Measurements from ENCODE around the gene ADAMTS2.

ADAMTS2 gene

GRCh38 chr5:179347581-179347980 is 2.3 kb upstream of the ADAMTS2 start:
- no peak for DNase-seq
- in situ Hi-C loops (cut with HindIII; ENCODE audit: low pct_ligation_motif_present, low pct_unique_long_range_greater_than_20kb, low sequenced_read_pairs): no loop called here

- no peak for DNase-seq
- in situ Hi-C loops (cut with HindIII; ENCODE audit: low pct_ligation_motif_present, low pct_unique_long_range_greater_than_20kb, low sequenced_read_pairs): no loop called here
Observed at GRCh38 chr5:179346875-179347274, 1.6 kb upstream of the ADAMTS2 start.

- DNase-seq: no peak
- in situ Hi-C loops (cut with HindIII; ENCODE audit: low pct_ligation_motif_present, low pct_unique_long_range_greater_than_20kb, low sequenced_read_pairs): no loop called here
Observed at GRCh38 chr5:179346401-179346800, 1.1 kb upstream of the ADAMTS2 start.

GRCh38 chr5:179345183-179345432 is 153 bp downstream of the ADAMTS2 start:
- in situ Hi-C loops (cut with HindIII; ENCODE audit: low pct_ligation_motif_present, low pct_unique_long_range_greater_than_20kb, low sequenced_read_pairs): no loop called here
- DNase-seq: no peak

GRCh38 chr5:179344431-179345182 is 654 bp downstream of the ADAMTS2 start:
- in situ Hi-C loops (cut with HindIII; ENCODE audit: low pct_ligation_motif_present, low pct_unique_long_range_greater_than_20kb, low sequenced_read_pairs): no loop called here
- DNase-seq: no peak

GRCh38 chr5:179343719-179344430 is 1.4 kb downstream of the ADAMTS2 start:
- in situ Hi-C loops (cut with HindIII; ENCODE audit: low pct_ligation_motif_present, low pct_unique_long_range_greater_than_20kb, low sequenced_read_pairs): no loop called here
- no peak for DNase-seq

GRCh38 chr5:179343021-179343718 is 2.1 kb downstream of the ADAMTS2 start:
- in situ Hi-C loops (cut with HindIII; ENCODE audit: low pct_ligation_motif_present, low pct_unique_long_range_greater_than_20kb, low sequenced_read_pairs): no loop called here
- DNase-seq: no peak

- in situ Hi-C loops (cut with HindIII; ENCODE audit: low pct_ligation_motif_present, low pct_unique_long_range_greater_than_20kb, low sequenced_read_pairs): no loop called here
- no peak for DNase-seq
Observed at GRCh38 chr5:179342577-179342976, 2.7 kb downstream of the ADAMTS2 start.

- in situ Hi-C loops (cut with HindIII; ENCODE audit: low pct_ligation_motif_present, low pct_unique_long_range_greater_than_20kb, low sequenced_read_pairs): no loop called here
- DNase-seq: no peak
Observed at GRCh38 chr5:179340465-179340864, 4.8 kb downstream of the ADAMTS2 start.

GRCh38 chr5:179339996-179340395 is 5.3 kb downstream of the ADAMTS2 start:
- in situ Hi-C loops (cut with HindIII; ENCODE audit: low pct_ligation_motif_present, low pct_unique_long_range_greater_than_20kb, low sequenced_read_pairs): no loop called here
- no peak for DNase-seq

GRCh38 chr5:179339081-179339480 is 6.2 kb downstream of the ADAMTS2 start:
- in situ Hi-C loops (cut with HindIII; ENCODE audit: low pct_ligation_motif_present, low pct_unique_long_range_greater_than_20kb, low sequenced_read_pairs): no loop called here
- DNase-seq: no peak

- in situ Hi-C loops (cut with HindIII; ENCODE audit: low pct_ligation_motif_present, low pct_unique_long_range_greater_than_20kb, low sequenced_read_pairs): no loop called here
- DNase-seq: no peak
Observed at GRCh38 chr5:179337796-179338676, 7.2 kb downstream of the ADAMTS2 start.

- in situ Hi-C loops (cut with HindIII; ENCODE audit: low pct_ligation_motif_present, low pct_unique_long_range_greater_than_20kb, low sequenced_read_pairs): no loop called here
- no peak for DNase-seq
Observed at GRCh38 chr5:179336871-179337795, 8.1 kb downstream of the ADAMTS2 start.

GRCh38 chr5:179336126-179336870 is 9.0 kb downstream of the ADAMTS2 start:
- DNase-seq: no peak
- in situ Hi-C loops (cut with HindIII; ENCODE audit: low pct_ligation_motif_present, low pct_unique_long_range_greater_than_20kb, low sequenced_read_pairs): no loop called here

- no peak for DNase-seq
- in situ Hi-C loops (cut with HindIII; ENCODE audit: low pct_ligation_motif_present, low pct_unique_long_range_greater_than_20kb, low sequenced_read_pairs): no loop called here
Observed at GRCh38 chr5:179333796-179334761, 11.2 kb downstream of the ADAMTS2 start.

GRCh38 chr5:179332741-179333290 is 12.4 kb downstream of the ADAMTS2 start:
- no peak for DNase-seq
- in situ Hi-C loops (cut with HindIII; ENCODE audit: low pct_ligation_motif_present, low pct_unique_long_range_greater_than_20kb, low sequenced_read_pairs): no loop called here

Measured in ACHN (cell line).